NCI-H524 (cell line): ENCODE results near the gene CCHCR1.
A peak's percentile ranks its signal among the peaks of the same experiment; 100 is the strongest.

Experiments
- DNase-seq, 2 experiments: peaks; one replicate each; lab custom pipeline; 2025; lab: John Stamatoyannopoulos, UW

Gene CCHCR1

GRCh38 chr6:31129130-31129529 is 28.5 kb downstream of the CCHCR1 start:
- DNase-seq: no peak

- DNase-seq: peak in 1 of 2 experiments; percentile 53
Measured at GRCh38 chr6:31128093-31128676, 29.4 kb downstream of the CCHCR1 start.

DNA sequence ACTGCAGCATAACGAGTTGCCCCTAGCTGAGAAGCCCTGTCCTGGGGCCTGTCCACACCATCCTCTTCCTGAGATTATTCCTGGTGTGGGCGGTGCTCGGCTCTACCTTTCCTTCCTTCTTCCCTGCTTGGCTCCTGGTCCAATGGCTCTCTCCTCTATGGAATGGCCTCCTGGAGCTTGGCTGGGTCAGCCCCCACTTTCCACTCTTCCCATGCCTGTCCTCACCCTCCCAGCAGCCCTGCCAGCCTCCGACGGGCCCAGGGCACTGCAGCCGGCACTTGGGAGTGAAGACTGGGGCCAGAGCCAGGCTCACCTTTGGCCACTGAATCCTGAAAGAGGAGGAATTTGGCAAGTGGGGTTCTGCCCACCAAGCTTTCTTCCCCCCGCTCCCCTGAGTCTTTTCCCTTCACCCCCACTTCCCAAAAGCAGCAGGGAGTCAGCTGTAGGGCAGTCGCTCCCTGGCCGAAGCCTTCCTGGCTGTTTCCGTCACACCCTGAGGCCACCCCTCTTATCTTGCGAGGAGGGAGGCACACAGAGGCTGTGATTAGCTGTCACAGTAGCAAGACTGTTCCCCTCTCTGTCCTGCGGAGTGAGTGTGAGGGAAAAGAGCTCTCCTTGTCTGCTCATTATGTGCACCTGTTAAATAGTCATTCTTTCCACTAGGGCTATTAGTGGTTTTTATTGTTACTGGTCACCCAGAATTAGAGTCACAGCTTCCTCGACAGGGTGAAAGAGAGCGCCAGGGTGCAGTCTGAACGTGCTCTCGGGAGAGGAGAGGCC is 31.0 kb downstream of the CCHCR1 start:
- no peak for DNase-seq

DNA sequence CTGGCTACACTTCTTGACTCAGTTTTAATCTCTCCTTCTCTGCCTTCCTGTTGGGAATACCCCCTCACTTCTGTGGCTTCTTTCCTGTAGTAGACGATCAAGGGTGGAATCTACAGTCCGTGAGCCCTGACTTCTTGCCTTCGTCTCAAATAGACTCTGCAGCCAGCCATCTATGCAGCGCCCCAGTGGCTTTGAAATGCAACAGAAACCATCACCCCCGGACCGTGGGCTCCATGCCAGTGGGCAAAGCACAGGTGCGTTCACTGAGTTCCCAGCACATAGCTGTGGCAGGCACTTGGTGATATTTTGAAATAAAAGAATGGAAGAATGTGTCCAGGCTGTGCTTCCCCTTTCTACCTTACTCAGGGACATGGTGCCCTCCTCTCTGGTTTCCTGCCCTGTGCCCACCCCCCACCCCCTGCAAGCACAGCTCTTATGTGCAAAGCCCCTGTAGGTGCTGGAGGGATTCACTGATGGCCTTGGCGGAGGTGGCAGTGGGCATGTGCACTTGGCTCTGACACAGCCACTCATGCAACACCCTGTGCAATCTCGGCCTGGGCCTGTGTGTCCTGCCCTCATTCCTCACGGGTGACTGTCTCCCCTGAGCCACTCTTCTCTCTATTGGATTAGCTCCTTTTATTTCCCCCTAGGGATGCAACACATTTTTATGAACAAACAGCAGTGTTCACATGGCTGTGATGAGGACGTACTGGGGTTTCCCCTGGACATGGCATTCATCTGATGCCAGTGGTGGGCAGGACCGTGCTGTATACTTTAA is 31.8 kb downstream of the CCHCR1 start:
- no peak for DNase-seq

GRCh38 chr6:31125162-31125561 is 32.4 kb downstream of the CCHCR1 start:
- no peak for DNase-seq

DNA sequence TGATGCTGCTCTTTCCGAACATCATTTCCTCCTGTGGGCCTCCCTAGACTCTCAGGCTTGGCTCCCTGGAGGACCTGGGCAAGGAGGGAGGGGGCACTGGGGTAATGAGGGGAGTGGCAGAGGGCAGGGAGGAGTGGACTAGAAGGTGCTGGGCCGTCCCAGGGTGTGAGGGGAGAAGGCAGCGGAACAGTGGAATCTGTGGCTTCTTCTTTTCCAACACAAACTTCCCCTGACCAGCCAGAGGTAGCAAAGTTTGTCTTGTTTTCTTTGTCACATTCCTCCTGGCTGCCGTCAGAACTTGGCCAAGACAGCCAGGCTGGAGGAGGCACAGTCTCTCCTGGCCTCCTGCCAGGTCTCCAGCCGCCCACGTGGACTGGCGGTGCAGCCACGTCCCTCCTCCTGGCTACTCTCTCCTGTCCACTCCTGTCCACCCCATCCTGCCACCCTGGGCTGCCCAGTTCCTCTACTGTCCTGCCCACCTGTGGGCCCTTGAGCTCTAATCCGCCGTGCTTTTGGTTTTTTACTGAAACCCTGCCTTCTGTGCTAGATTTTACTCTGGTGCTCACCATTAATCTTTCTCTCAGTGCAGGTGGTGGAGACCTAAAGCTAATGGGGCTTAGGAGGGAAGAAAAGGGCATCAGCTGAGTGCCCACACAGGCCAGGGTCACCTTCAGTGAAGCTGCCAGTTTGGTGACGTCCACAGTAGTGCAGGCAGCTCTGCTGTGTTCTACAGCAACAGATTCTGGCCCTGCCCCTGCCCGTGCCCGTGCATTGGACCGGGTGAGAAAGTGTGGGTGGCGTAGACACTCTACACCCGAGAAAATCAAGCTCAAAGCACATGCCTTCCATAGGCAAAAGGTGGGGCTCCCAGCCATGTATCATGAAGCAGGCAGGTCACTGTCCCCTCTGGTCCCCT is 34.6 kb downstream of the CCHCR1 start:
- DNase-seq: no peak

DNA sequence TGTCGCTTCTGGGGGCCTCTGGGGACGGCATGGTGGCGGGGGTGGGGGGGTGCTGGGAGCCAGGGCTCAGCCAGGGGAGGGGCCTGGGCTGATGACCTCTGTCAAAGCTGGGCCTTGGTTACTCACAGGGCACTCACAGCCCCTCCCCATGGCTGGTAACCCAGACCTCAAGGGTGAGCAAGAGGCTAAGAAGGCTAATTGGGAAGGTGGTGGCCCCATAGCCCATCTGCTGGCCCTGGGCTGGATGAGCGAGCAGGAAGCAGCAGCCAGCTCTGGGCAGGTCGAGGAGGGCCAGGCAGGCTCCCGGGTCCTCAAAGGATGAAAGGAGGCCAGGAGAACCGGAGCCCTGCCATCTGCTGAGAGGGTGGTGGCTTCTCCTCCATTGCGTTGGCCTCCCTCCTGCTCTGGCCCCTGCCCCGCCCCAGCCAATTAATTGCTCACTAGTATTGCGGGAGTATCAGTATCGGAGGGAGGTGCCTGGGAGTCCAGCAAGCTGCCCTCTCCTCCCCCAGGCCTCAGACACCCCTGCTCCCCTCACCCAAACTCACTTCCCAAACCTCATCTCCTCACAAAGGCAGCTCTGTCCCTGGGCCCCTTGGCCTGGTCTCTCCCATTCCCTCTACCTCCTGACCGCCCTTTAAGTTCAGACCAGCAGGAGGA is 36.3 kb downstream of the CCHCR1 start:
- DNase-seq: no peak

DNA sequence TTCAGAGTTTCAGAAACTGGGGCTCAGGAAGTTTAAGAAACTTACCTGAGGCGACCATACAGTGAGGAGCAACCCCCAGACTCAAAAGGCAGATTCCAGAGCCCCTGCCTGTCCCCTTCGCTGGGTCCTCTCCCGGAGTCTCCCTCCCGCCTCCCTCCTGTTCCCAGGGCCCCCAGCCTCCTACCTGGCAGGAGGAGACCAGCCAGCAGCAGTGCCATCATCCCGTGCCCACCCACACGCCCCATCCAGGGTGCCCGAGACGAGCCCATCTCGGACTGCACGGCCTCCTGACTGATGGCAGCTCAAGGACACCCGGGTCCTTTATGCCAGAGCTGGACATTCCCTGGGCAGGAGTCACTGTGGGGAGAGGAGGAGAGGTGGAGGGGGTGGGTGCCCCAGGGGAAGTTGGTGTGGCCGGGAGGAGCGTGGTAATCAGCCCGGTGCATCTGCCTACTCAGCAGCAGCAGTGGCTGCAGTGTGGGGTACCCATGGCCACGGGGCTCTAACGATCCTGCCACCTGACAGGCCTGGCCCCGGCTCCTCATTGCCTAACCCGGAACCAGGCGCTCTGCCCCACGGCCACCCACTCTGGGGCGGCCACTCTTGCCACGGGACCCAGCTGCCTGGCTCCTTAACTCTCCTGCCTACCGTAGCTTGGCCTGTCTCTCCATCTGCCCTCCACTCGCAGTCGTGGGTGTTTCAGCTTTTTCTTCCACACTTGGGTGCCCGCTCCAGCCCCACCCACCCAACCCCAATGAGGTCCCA is 37.3 kb downstream of the CCHCR1 start, which contains the start of gene CDSN:
CDSN (minus strand) TSS at position 296 of the 765 bp plus-strand sequence; CDS start at position 269, 27 bp downstream.
- no peak for DNase-seq

DNA sequence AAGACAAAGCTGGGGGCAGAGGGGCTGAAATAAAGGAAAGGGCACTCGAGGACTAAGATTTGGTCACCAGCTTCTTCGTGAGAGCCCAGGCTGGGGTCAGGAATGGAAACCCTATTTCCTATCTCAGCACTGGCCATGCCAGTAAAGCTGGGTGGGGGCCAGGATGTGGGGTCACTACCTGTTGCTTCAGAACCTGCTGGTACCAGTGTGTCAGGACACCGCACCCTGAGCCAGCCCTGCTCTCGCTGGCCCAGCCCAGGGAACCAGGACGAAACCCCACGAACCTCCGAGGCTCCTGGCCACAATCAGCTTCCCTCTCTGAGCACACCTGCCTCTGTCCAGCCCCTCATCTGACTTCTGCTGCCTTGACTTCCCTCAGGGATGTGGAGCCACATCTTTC is 39.4 kb downstream of the CCHCR1 start:
- DNase-seq: no peak

DNA sequence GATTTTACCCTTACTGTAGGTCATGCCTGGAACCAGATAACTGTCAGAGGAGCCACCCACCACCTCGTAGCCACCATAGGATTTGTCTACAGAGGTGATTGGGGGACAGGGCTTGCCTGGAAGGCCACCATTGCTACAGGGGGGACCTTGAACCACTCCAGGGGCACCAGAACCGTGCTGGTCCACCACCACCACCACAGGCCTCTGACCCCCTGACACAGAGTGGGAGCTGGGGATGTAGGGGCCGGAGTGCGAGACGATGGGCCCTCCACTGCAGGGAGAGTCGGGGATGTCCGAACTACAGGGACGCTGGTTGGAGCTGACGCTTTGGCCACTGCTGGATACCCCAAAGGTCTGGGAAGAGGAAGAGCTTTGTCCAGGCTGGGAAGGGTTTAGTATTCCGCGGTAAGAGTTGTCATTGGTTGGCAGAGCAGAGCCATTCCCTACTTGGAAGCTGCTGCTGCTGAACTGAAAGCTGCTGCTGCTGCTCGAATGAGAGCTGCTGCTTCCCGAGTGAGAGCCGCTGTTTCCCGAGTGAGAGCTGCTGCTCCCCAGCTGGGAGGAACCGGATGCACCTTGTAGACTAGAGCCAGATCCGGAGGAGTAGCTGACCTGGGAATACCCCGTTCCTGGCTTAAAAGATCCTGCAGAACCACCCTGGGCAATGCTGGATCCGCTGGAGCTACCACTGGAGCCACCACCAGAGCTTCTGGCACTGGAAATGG is 40.8 kb downstream of the CCHCR1 start:
- DNase-seq: no peak

DNA sequence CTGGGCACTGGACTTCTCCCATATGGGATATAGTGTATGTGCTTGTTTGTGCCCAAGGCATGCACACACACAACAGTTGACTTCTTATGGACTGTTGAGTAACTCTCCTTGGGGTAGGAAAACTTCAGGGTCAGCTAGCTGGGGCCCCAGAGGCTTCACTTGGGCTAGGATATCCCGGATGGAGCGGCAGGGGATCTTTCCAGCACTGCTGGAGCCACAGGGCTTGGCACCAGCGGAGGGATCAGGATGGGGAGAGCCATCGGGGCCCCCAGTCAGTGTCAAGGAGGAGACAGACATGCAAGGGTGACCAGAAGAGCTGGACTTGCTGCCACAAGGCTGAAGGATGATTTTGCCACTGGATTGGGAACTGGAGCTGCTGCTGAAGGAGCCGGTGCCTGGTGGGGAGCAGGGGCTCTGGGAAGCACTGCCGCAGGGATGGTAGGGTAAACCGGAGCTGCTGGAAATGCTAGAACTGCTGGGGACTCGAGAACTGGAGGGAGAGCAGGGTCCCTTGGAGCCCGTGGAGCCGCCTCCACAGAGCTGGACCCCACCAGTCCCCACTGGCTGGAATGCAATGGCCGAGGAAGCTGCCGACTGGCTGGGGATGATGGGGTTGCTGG is 41.6 kb downstream of the CCHCR1 start:
- DNase-seq: no peak

DNA sequence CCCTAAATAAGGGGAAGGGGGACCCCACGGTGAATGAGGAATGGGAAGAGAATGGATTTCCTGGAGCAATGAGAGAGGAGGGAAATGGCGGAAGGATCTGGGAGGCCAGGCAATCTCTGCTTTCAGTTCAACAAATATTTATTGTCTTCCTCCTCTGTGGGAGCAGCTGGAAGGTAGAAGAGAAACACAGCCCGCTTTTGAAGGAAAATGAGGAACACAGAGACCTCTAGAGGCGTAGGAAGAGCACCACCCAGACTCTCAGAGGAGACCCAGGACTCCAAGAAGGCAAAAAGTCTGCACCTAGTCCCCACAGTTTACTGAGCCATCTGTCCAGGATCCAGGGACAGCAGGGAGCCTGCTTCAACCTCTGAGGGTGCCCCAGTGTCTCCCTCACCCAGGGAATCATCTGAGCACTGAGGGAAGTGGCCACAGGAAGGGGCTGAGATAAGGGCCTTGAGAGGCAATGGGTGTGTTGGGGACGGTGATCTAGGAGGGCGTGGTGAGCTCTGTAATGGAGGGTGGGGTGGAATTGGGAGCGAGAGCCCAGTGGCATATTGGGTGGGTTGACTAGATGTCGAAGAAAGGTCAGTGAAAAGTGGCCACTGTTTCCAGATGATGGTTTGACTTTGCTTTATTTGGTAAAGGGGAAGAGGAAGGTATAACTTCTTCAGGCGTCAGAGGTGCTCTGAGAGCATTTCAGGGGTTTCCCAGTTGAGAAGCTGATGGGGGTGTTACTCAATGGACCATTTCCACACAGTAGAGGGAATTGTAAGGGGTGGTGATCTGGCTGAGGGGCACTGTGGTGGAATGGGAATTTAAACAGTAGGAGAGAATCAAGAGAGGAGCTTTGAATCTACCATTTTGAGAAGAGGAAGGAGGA is 42.4 kb downstream of the CCHCR1 start:
- DNase-seq: peak in 1 of 2 experiments; percentile 8

DNA sequence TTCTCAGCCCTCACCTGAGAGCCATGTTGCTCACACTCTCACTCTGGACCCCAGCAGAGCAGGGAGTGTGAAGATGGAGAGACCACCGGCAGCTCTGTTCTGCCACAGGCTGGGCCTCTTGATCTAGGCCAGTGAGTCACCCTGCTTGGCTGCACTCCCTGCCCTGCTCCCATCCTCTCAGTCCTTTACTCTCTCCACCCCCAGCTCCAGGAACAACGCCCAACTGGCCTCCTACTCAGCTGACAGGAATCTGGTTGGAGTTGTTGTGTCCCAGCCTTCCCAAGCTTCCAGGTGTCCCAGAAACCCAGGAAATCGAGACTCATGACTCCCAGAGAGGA is 43.1 kb downstream of the CCHCR1 start, which contains the start of gene PSORS1C1:
PSORS1C1 (plus strand) TSS at position 260 of the 338 bp plus-strand sequence. CDS start 14,833 bp downstream, outside the sequence.
- DNase-seq: no peak

GRCh38 chr6:31113861-31114540 is 43.6 kb downstream of the CCHCR1 start:
- no peak for DNase-seq

DNA sequence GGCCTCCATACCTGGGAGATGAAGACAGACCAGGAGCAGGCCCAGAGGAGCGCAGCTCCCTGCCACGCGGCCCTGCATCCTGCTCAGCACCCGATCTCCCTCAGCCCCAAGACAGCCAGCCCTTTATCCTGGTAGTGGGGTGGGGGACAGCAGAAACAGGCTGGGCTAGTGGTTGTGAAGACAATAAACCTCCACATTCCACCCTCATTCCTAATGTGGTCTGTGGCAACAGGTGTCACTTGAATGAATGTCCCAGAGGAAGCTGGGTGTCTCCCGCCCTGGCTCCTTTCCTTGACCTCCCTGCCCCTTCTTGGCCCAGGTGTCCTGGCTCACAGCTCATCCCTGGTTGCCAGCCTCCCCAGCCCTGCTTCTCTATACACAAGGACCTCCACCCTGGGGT is 45.1 kb downstream of the CCHCR1 start, which contains the start of gene C6orf15:
C6orf15 (minus strand) TSS at position 98 of the 400 bp plus-strand sequence; CDS start at position 78, 20 bp downstream.
- DNase-seq: no peak

DNA sequence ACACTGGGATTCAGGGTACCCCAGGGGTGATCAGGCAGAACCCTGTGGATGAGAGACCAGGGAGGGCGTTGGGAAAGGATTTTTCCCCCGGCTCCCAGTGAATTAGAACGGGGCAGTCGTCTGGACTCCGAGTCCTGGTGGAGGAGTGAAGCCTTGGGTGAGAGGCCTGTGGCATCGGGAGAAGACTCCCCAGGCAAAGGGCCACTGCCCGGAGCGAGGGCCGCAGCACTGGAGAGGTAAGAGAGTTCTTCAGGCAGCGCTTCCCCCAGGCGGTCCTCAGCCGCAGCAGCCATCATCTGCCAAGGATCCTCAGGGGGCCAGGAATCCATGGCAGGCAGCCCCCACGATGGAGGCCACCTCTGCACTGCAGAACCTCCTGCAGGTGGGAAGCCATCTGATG is 45.9 kb downstream of the CCHCR1 start:
- no peak for DNase-seq

DNA sequence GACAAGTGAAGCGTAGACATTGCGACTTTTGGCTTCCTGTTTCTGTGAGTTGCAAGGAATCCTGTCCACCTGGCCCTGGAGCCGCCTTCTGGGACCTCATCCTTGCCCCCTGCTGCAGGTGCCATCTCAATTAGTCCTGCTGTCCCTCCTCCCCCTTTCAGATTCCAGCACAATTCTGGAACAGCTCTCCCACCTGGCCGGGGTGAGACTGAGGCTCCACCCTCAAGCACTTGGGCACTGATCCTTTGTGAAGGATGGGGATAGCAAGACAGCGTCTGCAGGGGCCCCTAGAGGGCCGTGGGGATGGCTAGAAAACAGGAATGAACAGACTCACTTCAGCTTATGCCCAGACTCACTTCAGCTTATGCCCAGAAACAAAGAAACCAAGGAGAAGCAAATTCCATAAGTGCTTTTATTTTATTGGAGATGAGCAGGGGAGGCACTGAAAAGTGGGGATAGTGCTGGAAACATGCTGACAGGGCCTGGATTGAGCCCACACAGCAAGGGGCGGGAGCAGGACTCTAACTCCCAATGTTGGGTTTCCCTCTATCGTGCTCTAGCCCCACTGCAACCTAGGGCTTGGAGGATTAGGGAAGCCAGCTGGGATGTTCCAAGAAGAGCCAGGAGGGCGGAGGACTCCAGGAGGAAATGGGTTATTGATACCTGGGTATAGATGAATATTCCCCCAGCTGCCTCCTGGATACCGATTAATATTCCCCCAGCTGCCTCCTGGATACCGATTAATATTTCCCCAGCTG is 46.6 kb downstream of the CCHCR1 start:
- DNase-seq: peak in 1 of 2 experiments; percentile 6
